Coronary artery (tissue), 2 donors: ENCODE results near the gene SETX.
A peak's percentile ranks its signal among the peaks of the same experiment; 100 is the strongest.

ENCODE experiments used
- DNase-seq: peaks from one replicate; pipeline ENCODE4 v3.0.0-alpha.2; 2017; ENCODE audit warnings: low spot score
- H3K27ac ChIP-seq, 2 donors: fragments of 200-600 bp; sonication (generic); one replicate each; pipeline ENCODE4 v1.5.1; 2016 to 2019
- H3K4me3 ChIP-seq: fragments of 200-600 bp; sonication (generic); 2 replicates; pipeline ENCODE4 v1.5.1; 2016; ENCODE audit warnings: mild to moderate bottlenecking, moderate library complexity
- CTCF ChIP-seq: fragments of 200-600 bp; sonication (generic); IDR thresholded peaks from one replicate; pipeline ENCODE4 v1.5.1; 2019; ENCODE audit warnings: antibody characterized with exemption

Gene SETX

GRCh38 chr9:132239999-132240840 lies 114.6 kb downstream of the SETX start:
- DNase-seq: peak; percentile 84
- Histone ChIP-seq H3K27ac (peak overlapping the region; percentile 15 to 65), H3K4me3 (peak overlapping the region; percentile 94)
- no peak for TF ChIP-seq CTCF

- DNase-seq: no peak
- Histone ChIP-seq H3K4me3 (no peak overlapping the region), H3K27ac (no peak overlapping the region)
- no peak for TF ChIP-seq CTCF
Measured at GRCh38 chr9:132239518-132239917, 115.3 kb downstream of the SETX start.

- DNase-seq: no peak
- H3K27ac ChIP-seq: no peak overlapping the region
Measured at GRCh38 chr9:132238992-132239391, 115.8 kb downstream of the SETX start.

GRCh38 chr9:132238026-132238972 lies 116.5 kb downstream of the SETX start:
- H3K27ac ChIP-seq: no peak overlapping the region
- DNase-seq: no peak
- H3K4me3 ChIP-seq: no peak overlapping the region
- no peak for TF ChIP-seq CTCF

More at GRCh38 chr9:132238992-132239391, 115.8 kb downstream of the SETX start:
- no peak for TF ChIP-seq CTCF
- no peak overlapping the region for H3K4me3 ChIP-seq

- no peak for TF ChIP-seq CTCF
- H3K4me3 ChIP-seq: no peak overlapping the region
- H3K27ac ChIP-seq: no peak overlapping the region
- DNase-seq: no peak
Measured at GRCh38 chr9:132237481-132237880, 117.3 kb downstream of the SETX start.

GRCh38 chr9:132236662-132237311 lies 118.0 kb downstream of the SETX start:
- H3K27ac ChIP-seq: no peak overlapping the region
- H3K4me3 ChIP-seq: no peak overlapping the region
- DNase-seq: no peak
- TF ChIP-seq CTCF: peak; percentile 40
